H9 (cell line): ENCODE data around the gene TSC2. TPM values are rescaled to one million over a fixed set of nuclear protein-coding genes. Genes with fewer than 3 reads are reported as not detected.

Experiments
- DNase-seq: peaks from one replicate; pipeline ENCODE4 v3.0.0-alpha.2; 2017
- H2AFZ ChIP-seq: one replicate; pipeline ENCODE4 v1.6.1; 2013; ENCODE audit warnings: mild to moderate bottlenecking, low read length, control low read depth, moderate library complexity
- H2AK5ac ChIP-seq: 2 replicates; pipeline ENCODE4 v1.6.1; 2013; ENCODE audit warnings: low read length, control low read depth, mixed read lengths; ENCODE audit not compliant: insufficient read length
- H2BK120ac ChIP-seq: one replicate; pipeline ENCODE4 v1.6.1; 2013; ENCODE audit warnings: low read depth, mild to moderate bottlenecking, low read length, control low read depth, inconsistent platforms; ENCODE audit not compliant: poor library complexity, severe bottlenecking
- H2BK12ac ChIP-seq: 2 replicates; pipeline ENCODE4 v1.6.1; 2013; ENCODE audit warnings: low read length, control low read depth, mixed read lengths, low read depth; ENCODE audit not compliant: insufficient read length
- H2BK15ac ChIP-seq: 2 replicates; pipeline ENCODE4 v1.6.1; 2013; ENCODE audit warnings: low read depth, low read length, control low read depth
- H2BK20ac ChIP-seq: one replicate; pipeline ENCODE4 v1.6.1; 2013; ENCODE audit warnings: low read depth, mild to moderate bottlenecking, low read length, control low read depth, inconsistent platforms; ENCODE audit not compliant: poor library complexity, severe bottlenecking
- H2BK5ac ChIP-seq: 2 replicates; pipeline ENCODE4 v1.6.1; 2013; ENCODE audit warnings: low read length, control low read depth, mixed read lengths; ENCODE audit not compliant: insufficient read length
- H3K14ac ChIP-seq: 2 replicates; pipeline ENCODE4 v1.6.1; 2013; ENCODE audit warnings: low read length, control low read depth; ENCODE audit not compliant: insufficient read depth
- H3K18ac ChIP-seq: 2 replicates; pipeline ENCODE4 v1.6.1; 2013; ENCODE audit warnings: low read depth, mild to moderate bottlenecking, mixed read lengths, low read length, control low read depth; ENCODE audit not compliant: insufficient read length
- H3K23ac ChIP-seq: 2 replicates; pipeline ENCODE4 v1.6.1; 2013; ENCODE audit warnings: low read length, control low read depth, mixed read lengths, low read depth; ENCODE audit not compliant: insufficient read length
- H3K23me2 ChIP-seq: 2 replicates; pipeline ENCODE4 v1.6.1; 2013; ENCODE audit warnings: low read depth, mild to moderate bottlenecking, mixed read lengths, low read length, control low read depth; ENCODE audit not compliant: insufficient read length, poor library complexity, severe bottlenecking
- H3K27ac ChIP-seq: 2 replicates; pipeline ENCODE4 v1.5.1; 2013; ENCODE audit warnings: low read length, control low read depth, mixed read lengths, low read depth; ENCODE audit not compliant: insufficient read length
- H3K27me3 ChIP-seq: 2 replicates; pipeline ENCODE4 v1.6.1; 2013; ENCODE audit warnings: low read length, control low read depth, inconsistent platforms; ENCODE audit not compliant: insufficient read depth
- H3K4ac ChIP-seq: 2 replicates; pipeline ENCODE4 v1.6.1; 2013; ENCODE audit warnings: low read depth, mild to moderate bottlenecking, control low read depth, inconsistent platforms, low read length, moderate library complexity
- H3K4me1 ChIP-seq: 2 replicates; pipeline ENCODE4 v1.6.1; 2013; ENCODE audit warnings: low read length, control low read depth, inconsistent platforms; ENCODE audit not compliant: insufficient read depth
- H3K4me2 ChIP-seq: 2 replicates; pipeline ENCODE4 v1.6.1; 2013; ENCODE audit warnings: low read length, control low read depth, mixed read lengths; ENCODE audit not compliant: insufficient read length, insufficient read depth
- H3K56ac ChIP-seq: 2 replicates; pipeline ENCODE4 v1.6.1; 2013; ENCODE audit warnings: low read depth, mild to moderate bottlenecking, mixed read lengths, low read length, control low read depth; ENCODE audit not compliant: insufficient read length
- H3K79me1 ChIP-seq: 2 replicates; pipeline ENCODE4 v1.6.1; 2013; ENCODE audit warnings: low read depth, mild to moderate bottlenecking, moderate library complexity, low read length, control low read depth, inconsistent platforms; ENCODE audit not compliant: insufficient read depth, poor library complexity, severe bottlenecking
- H3K79me2 ChIP-seq: 2 replicates; pipeline ENCODE4 v1.6.1; 2013; ENCODE audit warnings: low read length, control low read depth, inconsistent platforms; ENCODE audit not compliant: insufficient read depth
- H3K9ac ChIP-seq: 2 replicates; pipeline ENCODE4 v1.6.1; 2013; ENCODE audit warnings: low read length, control low read depth, mixed read lengths; ENCODE audit not compliant: insufficient read length; ENCODE audit errors: extremely low read depth
- H3K9me3 ChIP-seq: one replicate; pipeline ENCODE4 v1.6.1; 2013; ENCODE audit warnings: low read depth, low read length, inconsistent platforms; ENCODE audit not compliant: control insufficient read depth
- H3T11ph ChIP-seq: one replicate; pipeline ENCODE4 v1.6.1; 2013; ENCODE audit warnings: mild to moderate bottlenecking, low read length, control low read depth, inconsistent platforms
- H4K20me1 ChIP-seq: one replicate; pipeline ENCODE4 v1.6.1; 2013; ENCODE audit not compliant: control insufficient read depth, insufficient read length, insufficient read depth
- H4K5ac ChIP-seq: 2 replicates; pipeline ENCODE4 v1.6.1; 2013; ENCODE audit warnings: low read depth, mild to moderate bottlenecking, mixed read lengths, low read length, control low read depth; ENCODE audit not compliant: insufficient read length
- H4K8ac ChIP-seq: replicated peaks from 2 replicates; pipeline ENCODE4 v1.6.1; 2013; ENCODE audit warnings: low read length, control low read depth, mixed read lengths, low read depth; ENCODE audit not compliant: insufficient read length
- H4K91ac ChIP-seq: 2 replicates; pipeline ENCODE4 v1.6.1; 2013; ENCODE audit warnings: low read depth, mild to moderate bottlenecking, moderate library complexity, mixed read lengths, low read length, control low read depth; ENCODE audit not compliant: insufficient read length
- H3K27ac Mint-ChIP-seq, 3 experiments: 2 replicates in 2 of 3; 3 replicates in 1 of 3; pipeline ENCODE4 v1.8.0; 2020 to 2021; ENCODE audit warnings: mixed read lengths in 3 of 3, mild to moderate bottlenecking in 1 of 3, moderate library complexity in 1 of 3
- H3K27me3 Mint-ChIP-seq: 2 replicates; pipeline ENCODE4 v1.8.0; 2021; ENCODE audit warnings: low read depth, mild to moderate bottlenecking, moderate library complexity, mixed read lengths
- H3K36me3 Mint-ChIP-seq, 3 experiments: 2 replicates in 2 of 3; 3 replicates in 1 of 3; pipeline ENCODE4 v1.8.0; 2020 to 2021; ENCODE audit warnings: low read depth in 3 of 3, mixed read lengths in 3 of 3; ENCODE audit not compliant: insufficient read depth in 1 of 3
- H3K4me1 Mint-ChIP-seq, 2 experiments: 2 replicates each; pipeline ENCODE4 v1.8.0; 2020; ENCODE audit warnings: mixed read lengths in 2 of 2
- H3K4me3 Mint-ChIP-seq, 2 experiments: 2 replicates in 1 of 2; 3 replicates in 1 of 2; pipeline ENCODE4 v1.8.0; 2020 to 2021; ENCODE audit warnings: mild to moderate bottlenecking in 2 of 2, mixed read lengths in 2 of 2, moderate library complexity in 1 of 2
- H3K9me3 Mint-ChIP-seq, 2 experiments: 2 replicates in 1 of 2; 3 replicates in 1 of 2; pipeline ENCODE4 v1.8.0; 2020; ENCODE audit warnings: mild to moderate bottlenecking in 2 of 2, mixed read lengths in 2 of 2, moderate library complexity in 1 of 2
- whole genome bisulfite sequencing: extraction: QIAGEN DNeasy Blood & Tissue Kit; methylation state at CpG from one replicate; pipeline ENCODE4 v1.1.7; 2013; ENCODE audit warnings: missing lambda C conversion rate, low lambda C conversion rate, mixed read lengths; ENCODE audit not compliant: insufficient read length; ENCODE audit errors: extremely low coverage; 5-methylcytosine and 5-hydroxymethylcytosine counted together
- total RNA-seq: library from RNA; stranded (reverse); gene quantifications from 2 replicates; pipeline ENCODE4 v1.2.1, GENCODE V29; 2021
- TF ChIP-seq, protein P1 (sequence below): fragments of 200-600 bp; sonication (generic); conservative IDR thresholded peaks from 3 replicates; pipeline ENCODE4 v1.8.0; 2021; ENCODE audit warnings: antibody characterized with exemption, mild to moderate bottlenecking

Gene TSC2
- total RNA-seq, 1 experiment from 2014 or later, result 122 TPM

DNA sequence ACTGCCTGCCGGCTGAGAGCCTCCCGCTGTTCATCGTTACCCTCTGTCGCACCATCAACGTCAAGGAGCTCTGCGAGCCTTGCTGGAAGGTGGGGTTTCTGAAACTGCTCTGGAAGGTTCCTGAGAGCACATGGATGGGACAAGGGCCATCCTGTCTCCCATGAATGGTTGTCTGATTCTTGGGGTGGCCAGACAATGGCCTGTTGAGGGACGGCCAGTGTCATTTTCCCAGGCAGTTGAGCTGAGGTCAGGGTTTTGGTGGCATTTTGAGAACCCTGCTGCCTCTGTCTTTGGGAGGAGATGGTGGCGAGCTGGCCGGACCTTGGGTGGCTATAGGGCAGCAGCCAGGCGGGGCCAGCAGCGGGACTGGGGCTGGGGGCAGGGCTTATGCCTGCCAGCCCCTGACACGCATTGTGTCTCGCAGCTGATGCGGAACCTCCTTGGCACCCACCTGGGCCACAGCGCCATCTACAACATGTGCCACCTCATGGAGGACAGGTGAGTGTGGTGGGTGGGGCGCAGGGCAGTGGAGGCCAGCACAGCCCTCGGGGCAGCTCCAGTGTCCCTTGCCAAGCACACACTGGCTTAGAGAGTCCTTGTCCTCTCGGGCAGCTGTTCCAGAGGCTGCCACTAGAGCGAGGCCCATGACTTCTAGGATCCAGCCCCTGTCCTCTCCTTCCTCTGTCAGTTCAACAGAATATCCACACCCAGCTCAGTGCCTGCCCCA lies 9.1 kb downstream of the TSC2 start:
- H2AFZ ChIP-seq, result no peak overlapping the region
- Mint-ChIP-seq H3K9me3 (no peaks in the 10 kb centered on the region), H3K4me3 (peak overlapping the region in 1 of 2 experiments; percentile 18; a peak in 1 of 5 replicates), H3K36me3 (peaks cover 4 to 33% (median 32%) of the 10 kb centered on the region in 3 experiments; a peak in 6 of 7 replicates), H3K27ac (peak overlapping the region in 2 of 3 experiments; percentile 14 to 69; a peak in 1 of 7 replicates), H3K4me1 (no peaks in the 10 kb centered on the region), H3K27me3 (no peaks in the 10 kb centered on the region)
- H2BK15ac ChIP-seq, result no peak overlapping the region
- H2BK12ac ChIP-seq, result no peak overlapping the region
- no peak overlapping the region for H3K23ac ChIP-seq
- no peak overlapping the region for H3K4me2 ChIP-seq
- DNase-seq, result no peak
- no peak overlapping the region for H3K9ac ChIP-seq
- no peaks in the 10 kb centered on the region for H3K79me1 ChIP-seq
- H3K4ac ChIP-seq, result no peak overlapping the region
- H4K8ac ChIP-seq, result no peak overlapping the region
- H3K27me3 ChIP-seq, result no peaks in the 10 kb centered on the region
- H4K5ac ChIP-seq, result no peak overlapping the region
- H4K91ac ChIP-seq, result no peak overlapping the region
- H3K14ac ChIP-seq, result no peak overlapping the region
- no peak overlapping the region for H3K18ac ChIP-seq
- peaks cover 2% of the 10 kb centered on the region for H4K20me1 ChIP-seq
- no peaks in the 10 kb centered on the region for H3K9me3 ChIP-seq
- no peak overlapping the region for H3T11ph ChIP-seq
- H2AK5ac ChIP-seq, result no peak overlapping the region
- H2BK20ac ChIP-seq, result no peak overlapping the region
- H3K27ac ChIP-seq, result no peak overlapping the region
- TF ChIP-seq, protein P1, sequence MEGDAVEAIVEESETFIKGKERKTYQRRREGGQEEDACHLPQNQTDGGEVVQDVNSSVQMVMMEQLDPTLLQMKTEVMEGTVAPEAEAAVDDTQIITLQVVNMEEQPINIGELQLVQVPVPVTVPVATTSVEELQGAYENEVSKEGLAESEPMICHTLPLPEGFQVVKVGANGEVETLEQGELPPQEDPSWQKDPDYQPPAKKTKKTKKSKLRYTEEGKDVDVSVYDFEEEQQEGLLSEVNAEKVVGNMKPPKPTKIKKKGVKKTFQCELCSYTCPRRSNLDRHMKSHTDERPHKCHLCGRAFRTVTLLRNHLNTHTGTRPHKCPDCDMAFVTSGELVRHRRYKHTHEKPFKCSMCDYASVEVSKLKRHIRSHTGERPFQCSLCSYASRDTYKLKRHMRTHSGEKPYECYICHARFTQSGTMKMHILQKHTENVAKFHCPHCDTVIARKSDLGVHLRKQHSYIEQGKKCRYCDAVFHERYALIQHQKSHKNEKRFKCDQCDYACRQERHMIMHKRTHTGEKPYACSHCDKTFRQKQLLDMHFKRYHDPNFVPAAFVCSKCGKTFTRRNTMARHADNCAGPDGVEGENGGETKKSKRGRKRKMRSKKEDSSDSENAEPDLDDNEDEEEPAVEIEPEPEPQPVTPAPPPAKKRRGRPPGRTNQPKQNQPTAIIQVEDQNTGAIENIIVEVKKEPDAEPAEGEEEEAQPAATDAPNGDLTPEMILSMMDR, result peak; percentile 50
- H3K79me2 ChIP-seq, result no peaks in the 10 kb centered on the region
- H3K56ac ChIP-seq, result no peak overlapping the region
- no CpG with 5 or more reads among the region's 19 CpGs for WGBS
- no peak overlapping the region for H2BK5ac ChIP-seq
- H3K23me2 ChIP-seq, result no peaks in the 10 kb centered on the region
- no peaks in the 10 kb centered on the region for H3K4me1 ChIP-seq
- H2BK120ac ChIP-seq, result no peak overlapping the region
